Prostate gland (tissue), 2 donors: ENCODE results near the gene CYP26A1. TPM values are rescaled to one million over a fixed set of nuclear protein-coding genes. Genes with fewer than 3 reads are reported as not detected.

Source experiments
- DNase-seq: peaks from one replicate; pipeline ENCODE4 v3.0.0-alpha.2; 2019; ENCODE audit warnings: low spot score
- H3K27ac ChIP-seq, 2 donors: fragments of 200-600 bp; sonication (generic); 2 replicates each; pipeline ENCODE4 v1.5.1; 2017 to 2019
- H3K27me3 ChIP-seq: fragments of 200-600 bp; sonication (generic); replicated peaks from 2 replicates; pipeline ENCODE4 v1.5.1; 2019; ENCODE audit not compliant: insufficient read depth
- H3K36me3 ChIP-seq, 2 donors: fragments of 200-600 bp; sonication (generic); 1 replicate in 1 of 2; 2 replicates in 1 of 2; pipeline versions ENCODE4 v1.5.1 to v1.8.1; 2017 to 2019
- H3K4me1 ChIP-seq: fragments of 200-600 bp; sonication (generic); replicated peaks from 2 replicates; pipeline ENCODE4 v1.5.1; 2019
- H3K4me3 ChIP-seq, 2 donors: fragments of 200-600 bp; sonication (generic); 2 replicates each; pipeline ENCODE4 v1.5.1; 2017 to 2019
- H3K9me3 ChIP-seq: fragments of 200-600 bp; sonication (generic); 2 replicates; pipeline ENCODE4 v1.5.1; 2017
- POLR2A ChIP-seq: fragments of 450-650 bp; IDR thresholded peaks from one replicate; pipeline ENCODE4 v1.6.1; 2016; ENCODE audit warnings: antibody characterized with exemption, mild to moderate bottlenecking
- POLR2AphosphoS5 ChIP-seq: sonication (generic); formaldehyde crosslinking; IDR thresholded peaks from one replicate; pipeline ENCODE4 v1.6.1; 2017; ENCODE audit warnings: antibody characterized with exemption
- WGBS: methylation state at CpG from one replicate; pipeline ENCODE4 v1.1.5; 2018; 5-methylcytosine and 5-hydroxymethylcytosine counted together
- intact Hi-C: fragments of 100-400 bp; cut with DNase I; formaldehyde crosslinking; loops from one replicate; pipeline ENCODE4 v1.14.2; 2022
- total RNA-seq, 2 donors: library from RNA; depleted of rRNA; stranded (reverse); fragments of >200 nt; gene quantifications; one replicate each; pipeline ENCODE4 v1.1.0, GENCODE V29; 2016
- TF ChIP-seq, protein P1 (sequence below), 4 experiments: fragments of 200-600 bp in 2 of 4; fragments of 450-650 bp in 2 of 4; sonication (generic) in 2 of 4; IDR thresholded peaks; 1 replicate in 3 of 4; 2 replicates in 1 of 4; pipeline ENCODE4 v1.5.1; 2016 to 2019; ENCODE audit warnings: antibody characterized with exemption in 4 of 4, mild to moderate bottlenecking in 2 of 4, moderate library complexity in 2 of 4

CYP26A1 gene
- total RNA-seq, 2 donors from 2014 or later = not detected

DNA sequence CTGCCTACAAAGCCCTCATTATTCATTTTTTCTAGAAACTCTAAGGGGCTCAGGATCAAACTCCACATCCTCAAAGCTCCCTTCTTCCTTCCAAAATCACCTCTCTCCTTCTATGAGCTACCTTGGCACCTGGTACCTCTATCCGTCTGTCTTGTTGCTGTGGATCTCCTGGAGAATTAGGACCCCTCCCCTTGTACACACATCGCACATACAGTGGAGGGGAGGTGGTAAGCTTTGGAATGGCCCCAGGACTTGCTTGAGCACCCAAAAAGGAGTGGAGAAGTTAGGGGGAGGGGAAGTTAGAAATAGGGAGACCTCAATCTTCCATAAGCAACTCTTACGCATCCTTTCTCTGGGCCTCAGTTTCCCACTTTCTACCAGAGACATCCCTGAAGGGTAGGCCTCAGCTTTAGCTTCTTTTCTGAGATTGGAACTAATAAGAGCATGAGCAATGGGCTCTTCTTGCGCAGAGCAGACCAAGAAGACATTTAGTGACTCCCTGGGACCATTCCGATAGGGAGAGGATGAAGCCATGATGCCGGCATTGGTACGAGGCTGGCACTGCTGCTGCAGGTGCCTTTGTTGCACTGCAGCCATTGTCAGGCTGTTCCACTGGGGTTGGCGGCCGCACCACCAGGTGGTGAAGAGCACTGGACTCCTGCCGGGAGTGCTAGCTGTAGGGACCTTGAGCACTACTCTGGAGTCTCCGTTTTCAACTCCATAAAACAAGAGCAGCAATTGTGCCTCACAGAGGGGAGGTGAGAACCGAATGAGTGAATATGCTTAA is 8.6 kb upstream of the CYP26A1 start:
- Histone ChIP-seq H3K4me1 (no peaks in the 10 kb centered on the region), H3K27me3 (peaks cover 32% of the 10 kb centered on the region)

DNA sequence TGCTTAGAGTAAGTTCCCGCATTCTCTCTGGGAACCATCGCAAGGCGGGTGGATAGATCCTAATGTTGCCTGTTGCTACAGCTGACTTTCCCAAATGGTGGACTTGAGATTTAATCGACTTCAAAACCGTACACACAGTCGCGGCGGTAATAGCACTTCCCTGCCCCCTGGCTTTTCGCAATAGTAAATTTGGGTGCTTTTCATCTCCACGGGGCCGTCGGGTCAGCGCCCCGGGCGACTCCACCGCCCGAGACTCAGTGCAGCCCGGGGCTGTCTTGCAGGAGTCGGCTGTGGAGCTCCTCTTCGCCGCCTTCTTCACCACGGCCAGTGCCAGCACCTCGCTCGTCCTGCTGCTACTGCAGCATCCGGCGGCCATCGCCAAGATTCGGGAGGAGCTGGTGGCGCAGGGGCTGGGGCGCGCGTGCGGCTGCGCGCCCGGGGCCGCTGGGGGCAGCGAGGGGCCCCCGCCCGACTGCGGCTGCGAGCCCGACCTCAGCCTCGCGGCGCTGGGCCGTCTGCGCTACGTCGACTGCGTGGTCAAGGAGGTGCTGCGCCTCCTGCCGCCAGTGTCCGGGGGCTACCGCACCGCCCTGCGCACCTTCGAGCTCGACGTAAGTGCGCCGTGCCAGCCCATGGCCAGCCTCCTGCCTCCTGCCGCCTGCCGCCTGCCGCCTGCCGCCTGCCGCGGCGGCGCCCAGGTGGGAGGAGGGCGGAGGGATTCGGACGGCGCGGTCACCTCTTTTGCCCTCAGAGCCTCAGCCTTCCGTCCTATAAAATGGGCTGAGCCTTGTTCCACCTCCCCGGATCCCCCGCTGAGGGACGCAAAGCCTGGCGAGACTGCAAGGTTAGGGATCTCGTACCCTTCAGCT is 7.8 kb upstream of the CYP26A1 start:
- peak overlapping the region in 1 of 2 donors; percentile 17 for H3K4me3 ChIP-seq
- H3K9me3 ChIP-seq = no peaks in the 10 kb centered on the region
- peaks cover 32% of the 10 kb centered on the region for H3K27me3 ChIP-seq
- 9% methylated on average over 71 of the region's 81 CpGs for WGBS
- no peaks in the 10 kb centered on the region for H3K36me3 ChIP-seq
- TF ChIP-seq POLR2A = no peak
- no peak for DNase-seq
- intact Hi-C loops = no loop called here
- H3K4me1 ChIP-seq = no peaks in the 10 kb centered on the region
- no peak overlapping the region for H3K27ac ChIP-seq

More for the DNA sequence above, 8.6 kb upstream of the CYP26A1 start:
- H3K36me3 ChIP-seq = no peaks in the 10 kb centered on the region
- DNase-seq = no peak
- TF ChIP-seq POLR2A (no peak), POLR2AphosphoS5 (no peak)
- TF ChIP-seq, protein P1, sequence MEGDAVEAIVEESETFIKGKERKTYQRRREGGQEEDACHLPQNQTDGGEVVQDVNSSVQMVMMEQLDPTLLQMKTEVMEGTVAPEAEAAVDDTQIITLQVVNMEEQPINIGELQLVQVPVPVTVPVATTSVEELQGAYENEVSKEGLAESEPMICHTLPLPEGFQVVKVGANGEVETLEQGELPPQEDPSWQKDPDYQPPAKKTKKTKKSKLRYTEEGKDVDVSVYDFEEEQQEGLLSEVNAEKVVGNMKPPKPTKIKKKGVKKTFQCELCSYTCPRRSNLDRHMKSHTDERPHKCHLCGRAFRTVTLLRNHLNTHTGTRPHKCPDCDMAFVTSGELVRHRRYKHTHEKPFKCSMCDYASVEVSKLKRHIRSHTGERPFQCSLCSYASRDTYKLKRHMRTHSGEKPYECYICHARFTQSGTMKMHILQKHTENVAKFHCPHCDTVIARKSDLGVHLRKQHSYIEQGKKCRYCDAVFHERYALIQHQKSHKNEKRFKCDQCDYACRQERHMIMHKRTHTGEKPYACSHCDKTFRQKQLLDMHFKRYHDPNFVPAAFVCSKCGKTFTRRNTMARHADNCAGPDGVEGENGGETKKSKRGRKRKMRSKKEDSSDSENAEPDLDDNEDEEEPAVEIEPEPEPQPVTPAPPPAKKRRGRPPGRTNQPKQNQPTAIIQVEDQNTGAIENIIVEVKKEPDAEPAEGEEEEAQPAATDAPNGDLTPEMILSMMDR (IDR thresholded peaks at IDR 0.05) = no peak
- no peak overlapping the region for H3K27ac ChIP-seq
- WGBS = 79% methylated on average over 12 of the region's 12 CpGs
- intact Hi-C loops = no loop called here
- H3K9me3 ChIP-seq = no peaks in the 10 kb centered on the region
- H3K4me3 ChIP-seq = no peak overlapping the region

DNA sequence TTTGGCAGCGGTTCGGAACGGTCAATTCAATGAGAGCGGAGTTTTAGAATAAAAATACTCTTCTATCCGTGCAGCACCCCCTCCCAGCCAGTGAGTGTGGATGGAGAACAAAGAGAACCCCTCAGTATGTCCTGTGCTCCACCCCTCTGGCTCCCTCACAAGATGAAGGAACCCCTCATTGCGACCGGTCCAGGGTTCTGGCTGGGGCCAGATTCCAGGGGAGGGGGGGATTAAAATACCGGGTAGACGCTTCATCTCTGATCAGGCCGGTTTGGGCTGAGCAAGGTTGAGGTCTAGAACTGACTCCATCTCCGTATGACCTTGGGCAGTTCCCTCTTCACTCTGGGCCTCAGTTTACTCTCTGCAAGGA is 7.2 kb upstream of the CYP26A1 start:
- no peak overlapping the region for H3K4me3 ChIP-seq
- peaks cover 30% of the 10 kb centered on the region for H3K27me3 ChIP-seq
- no peaks in the 10 kb centered on the region for H3K9me3 ChIP-seq
- WGBS = 13% methylated on average over 11 of the region's 11 CpGs
- DNase-seq = no peak
- intact Hi-C loops = no loop called here
- no peak overlapping the region for H3K27ac ChIP-seq
- TF ChIP-seq, protein P1 (IDR thresholded peaks at IDR 0.05) = no peak
- TF ChIP-seq POLR2A (no peak), POLR2AphosphoS5 (no peak)
- no peaks in the 10 kb centered on the region for H3K4me1 ChIP-seq
- H3K36me3 ChIP-seq = no peaks in the 10 kb centered on the region

DNA sequence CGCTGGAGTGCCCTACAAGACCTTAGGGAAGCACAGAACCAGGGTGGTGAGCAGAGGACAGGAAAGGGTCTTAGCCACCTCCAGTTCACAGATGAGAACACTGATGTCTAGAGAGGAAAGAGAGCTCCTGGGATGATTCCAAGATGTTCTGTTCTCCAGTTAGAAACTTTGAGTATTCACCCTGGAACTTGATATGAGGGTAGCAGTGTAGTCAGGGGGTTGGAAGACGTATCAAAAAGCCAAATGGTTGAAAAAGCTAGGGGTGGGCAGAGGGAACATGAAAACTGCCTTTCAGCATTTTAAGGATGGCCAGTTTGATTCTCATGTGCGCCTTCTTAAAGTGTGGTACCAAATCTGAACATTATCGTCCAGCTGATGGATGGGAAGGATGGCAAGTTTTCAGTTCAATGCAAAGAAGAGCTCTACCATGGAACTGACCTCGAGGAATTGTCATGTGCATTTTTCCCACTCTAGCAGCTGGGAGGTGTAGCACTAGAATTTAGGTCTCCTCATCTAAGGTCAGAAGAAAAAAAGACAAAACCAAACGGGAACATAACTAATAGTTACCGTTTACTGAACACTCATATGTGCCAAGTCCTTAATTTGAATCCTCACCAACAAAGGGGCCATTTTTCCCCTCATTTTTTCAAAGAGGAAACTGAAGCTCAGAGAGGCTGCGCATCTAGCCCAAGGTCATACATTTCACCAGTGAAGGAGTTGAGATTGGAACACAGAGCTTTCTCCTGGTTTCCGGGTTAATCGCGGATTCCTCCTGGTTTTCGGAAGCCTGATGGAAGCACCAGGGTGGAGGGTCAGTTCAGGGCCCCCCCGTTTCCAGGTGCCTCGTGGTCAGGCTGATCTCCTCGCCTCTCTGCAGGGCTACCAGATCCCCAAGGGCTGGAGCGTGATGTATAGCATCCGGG is 6.0 kb upstream of the CYP26A1 start:
- Histone ChIP-seq H3K27me3 (peaks cover 30% of the 10 kb centered on the region), H3K4me3 (no peak overlapping the region), H3K9me3 (no peaks in the 10 kb centered on the region), H3K27ac (no peak overlapping the region), H3K4me1 (no peaks in the 10 kb centered on the region), H3K36me3 (no peaks in the 10 kb centered on the region)
- DNase-seq = no peak
- intact Hi-C loops = no loop called here
- 13% methylated on average over 17 of the region's 17 CpGs for WGBS
- TF ChIP-seq, protein P1 (IDR thresholded peaks at IDR 0.05) = no peak
- TF ChIP-seq POLR2A (no peak), POLR2AphosphoS5 (no peak)
